Colonic mucosa (tissue), 4 donors: Measurements from ENCODE around the gene PARD3B. TPM values are rescaled to one million over a fixed set of nuclear protein-coding genes. Genes with fewer than 3 reads are reported as not detected.

Experiments
- DNase-seq: peaks from one replicate; pipeline ENCODE4 v3.0.0-alpha.2; 2020
- H3K27ac ChIP-seq: fragments of 200-600 bp; one replicate; pipeline ENCODE4 v1.8.0; 2021
- H3K27me3 ChIP-seq: fragments of 200-600 bp; one replicate; pipeline ENCODE4 v1.8.0; 2021
- H3K36me3 ChIP-seq: fragments of 200-600 bp; one replicate; pipeline ENCODE4 v1.8.0; 2021
- H3K4me1 ChIP-seq: fragments of 200-600 bp; one replicate; pipeline ENCODE4 v1.8.0; 2021; ENCODE audit warnings: mild to moderate bottlenecking
- H3K4me3 ChIP-seq: fragments of 200-600 bp; one replicate; pipeline ENCODE4 v1.8.0; 2021
- H3K9ac ChIP-seq, 2 donors: one replicate each; pipeline ENCODE4 v1.7.0; 2013; ENCODE audit warnings: control low read depth in 2 of 2, low read depth in 2 of 2, low read length in 2 of 2
- H3K9me3 ChIP-seq: fragments of 200-600 bp; one replicate; pipeline ENCODE4 v1.8.0; 2021
- intact Hi-C: fragments of 100-400 bp; cut with DNase I; formaldehyde crosslinking; loops from one replicate; pipeline ENCODE4 v1.14.1; 2022
- total RNA-seq, 2 donors: library from RNA; stranded (reverse); fragmentation: NEBNext Ultra II Directional in 1 of 2; extraction: Animal tissue kit (Norgen Biotek cat#: 25700) in 1 of 2; gene quantifications; one replicate each; pipeline ENCODE4 v1.2.1, GENCODE V29; 2021
- TF ChIP-seq, protein P1 (sequence below): fragments of 200-600 bp; IDR thresholded peaks from one replicate; pipeline ENCODE4 v1.8.0; 2022; ENCODE audit warnings: antibody characterized with exemption, mild to moderate bottlenecking
- donor health status: healthy.
- donor health status: DM: no; HTN: no; CAD: no.
- donor health status: DM: no; HTN: no; CAD: no.

Gene PARD3B
- total RNA-seq, 2 donors from 2014 or later, result 20.0 to 24.2 TPM

GRCh38 chr2:204890680-204891079 lies 345.4 kb downstream of the PARD3B start:
- H3K4me1 ChIP-seq, result no peaks in the 10 kb centered on the region
- H3K9me3 ChIP-seq, result no peaks in the 10 kb centered on the region
- H3K36me3 ChIP-seq, result no peaks in the 10 kb centered on the region
- no peaks in the 10 kb centered on the region for H3K27me3 ChIP-seq
- TF ChIP-seq, protein P1, sequence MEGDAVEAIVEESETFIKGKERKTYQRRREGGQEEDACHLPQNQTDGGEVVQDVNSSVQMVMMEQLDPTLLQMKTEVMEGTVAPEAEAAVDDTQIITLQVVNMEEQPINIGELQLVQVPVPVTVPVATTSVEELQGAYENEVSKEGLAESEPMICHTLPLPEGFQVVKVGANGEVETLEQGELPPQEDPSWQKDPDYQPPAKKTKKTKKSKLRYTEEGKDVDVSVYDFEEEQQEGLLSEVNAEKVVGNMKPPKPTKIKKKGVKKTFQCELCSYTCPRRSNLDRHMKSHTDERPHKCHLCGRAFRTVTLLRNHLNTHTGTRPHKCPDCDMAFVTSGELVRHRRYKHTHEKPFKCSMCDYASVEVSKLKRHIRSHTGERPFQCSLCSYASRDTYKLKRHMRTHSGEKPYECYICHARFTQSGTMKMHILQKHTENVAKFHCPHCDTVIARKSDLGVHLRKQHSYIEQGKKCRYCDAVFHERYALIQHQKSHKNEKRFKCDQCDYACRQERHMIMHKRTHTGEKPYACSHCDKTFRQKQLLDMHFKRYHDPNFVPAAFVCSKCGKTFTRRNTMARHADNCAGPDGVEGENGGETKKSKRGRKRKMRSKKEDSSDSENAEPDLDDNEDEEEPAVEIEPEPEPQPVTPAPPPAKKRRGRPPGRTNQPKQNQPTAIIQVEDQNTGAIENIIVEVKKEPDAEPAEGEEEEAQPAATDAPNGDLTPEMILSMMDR, result no peak
- no peak overlapping the region for H3K27ac ChIP-seq
- intact Hi-C loops, result no loop called here
- no peak overlapping the region for H3K9ac ChIP-seq
- H3K4me3 ChIP-seq, result no peak overlapping the region
- no peak for DNase-seq

DNA sequence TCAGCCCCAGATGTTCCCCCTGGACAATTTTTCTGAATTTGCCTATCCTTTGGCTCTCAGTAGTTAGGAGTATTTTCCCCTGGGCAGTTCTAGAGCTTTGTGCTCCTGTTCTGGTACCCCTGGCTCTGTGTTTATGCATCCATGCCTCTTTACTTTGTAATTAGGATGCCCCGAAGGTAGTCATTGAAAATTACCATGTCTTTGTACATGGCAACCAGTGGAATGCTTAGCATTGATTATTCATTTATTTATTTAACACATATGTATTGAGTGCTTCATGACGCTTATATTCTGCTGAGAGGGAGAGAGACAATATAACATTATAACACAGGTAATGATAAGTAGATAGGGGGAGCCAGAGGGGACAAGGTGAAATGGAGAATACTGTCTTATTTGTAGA lies 346.5 kb downstream of the PARD3B start:
- Histone ChIP-seq H3K9me3 (no peaks in the 10 kb centered on the region), H3K36me3 (no peaks in the 10 kb centered on the region), H3K27ac (no peak overlapping the region), H3K4me1 (no peaks in the 10 kb centered on the region), H3K27me3 (no peaks in the 10 kb centered on the region), H3K9ac (no peak overlapping the region), H3K4me3 (no peak overlapping the region)
- TF ChIP-seq, protein P1, result no peak
- DNase-seq, result no peak
- intact Hi-C loops, result no loop called here

GRCh38 chr2:204892506-204893255 lies 347.4 kb downstream of the PARD3B start:
- no peak for DNase-seq
- Histone ChIP-seq H3K4me3 (no peak overlapping the region), H3K27me3 (no peaks in the 10 kb centered on the region), H3K9ac (no peak overlapping the region), H3K4me1 (no peaks in the 10 kb centered on the region), H3K36me3 (no peaks in the 10 kb centered on the region), H3K9me3 (no peaks in the 10 kb centered on the region), H3K27ac (no peak overlapping the region)
- TF ChIP-seq, protein P1, result no peak
- intact Hi-C loops, result no loop called here

- TF ChIP-seq, protein P1, result no peak
- Histone ChIP-seq H3K9ac (no peak overlapping the region), H3K4me3 (no peak overlapping the region), H3K4me1 (no peaks in the 10 kb centered on the region), H3K9me3 (no peaks in the 10 kb centered on the region), H3K27ac (no peak overlapping the region), H3K27me3 (no peaks in the 10 kb centered on the region), H3K36me3 (no peaks in the 10 kb centered on the region)
- intact Hi-C loops, result no loop called here
- no peak for DNase-seq
These were observed 350.9 kb downstream of the PARD3B start for GRCh38 chr2:204896146-204896545.

DNA sequence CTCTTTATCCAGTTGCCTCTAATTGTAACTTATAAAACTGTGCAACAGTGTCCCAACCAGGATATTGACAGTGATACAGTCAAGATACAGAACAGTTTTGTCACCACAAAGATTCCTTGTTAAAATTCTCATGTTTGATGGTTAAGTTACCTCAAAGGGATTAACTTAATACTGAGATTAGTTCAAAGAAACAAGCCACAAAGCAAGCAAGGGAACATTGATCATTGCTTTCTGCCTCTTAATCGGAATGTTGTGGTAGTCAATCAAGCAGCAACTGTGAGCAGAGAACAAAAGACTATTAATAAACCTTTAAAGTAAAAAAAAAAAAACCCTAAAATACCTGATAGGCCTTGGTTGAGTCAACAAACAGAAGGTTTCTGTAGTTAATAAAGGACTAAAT lies 352.3 kb downstream of the PARD3B start:
- Histone ChIP-seq H3K27ac (no peak overlapping the region), H3K9me3 (no peaks in the 10 kb centered on the region), H3K4me3 (no peak overlapping the region), H3K36me3 (no peaks in the 10 kb centered on the region), H3K9ac (no peak overlapping the region), H3K27me3 (no peaks in the 10 kb centered on the region), H3K4me1 (no peaks in the 10 kb centered on the region)
- DNase-seq, result no peak
- TF ChIP-seq, protein P1, result no peak
- intact Hi-C loops, result no loop called here
